T-helper 1 cell (primary cell): ENCODE results near the gene SNX8.

Experiments
- DNase-seq, 5 donors: peaks; one replicate each; pipeline ENCODE4 v3.0.0-alpha.2; 2012 to 2020

SNX8 gene

GRCh38 chr7:2242541-2243429 is 71.5 kb downstream of the SNX8 start:
- peak in 2 of 5 donors; percentile 13 to 32 for DNase-seq

GRCh38 chr7:2241580-2242540 is 72.4 kb downstream of the SNX8 start, which contains the start of the genes MRM2 and NUDT1:
Gene MRM2, minus strand, starts transcription at chr7:2242205. Its CDS starts 36 bp downstream, at chr7:2242169.
Gene NUDT1, plus strand, starts transcription at chr7:2242226. Its CDS starts 2,349 bp downstream, at chr7:2244575.
- DNase-seq, result peak; percentile 39 to 79 (median 45)

GRCh38 chr7:2239242-2239641 is 75.0 kb downstream of the SNX8 start:
- no peak for DNase-seq

GRCh38 chr7:2237109-2237602 is 77.1 kb downstream of the SNX8 start:
- DNase-seq, result no peak

GRCh38 chr7:2233926-2234325 is 80.3 kb downstream of the SNX8 start:
- no peak for DNase-seq

- peak; percentile 77 to 87 (median 85) for DNase-seq
Observed at GRCh38 chr7:2232766-2233520, 81.3 kb downstream of the SNX8 start, which contains the start of gene MAD1L1. Gene MAD1L1, minus strand, starts transcription at chr7:2232945. Its CDS starts 2,812 bp downstream, at chr7:2230133.

- DNase-seq, result peak in 3 of 5 donors; percentile 10 to 21 (median 13)
Observed at GRCh38 chr7:2231992-2232765, 82.1 kb downstream of the SNX8 start.

GRCh38 chr7:2230882-2231281 is 83.4 kb downstream of the SNX8 start:
- DNase-seq, result no peak

GRCh38 chr7:2230226-2230625 is 84.0 kb downstream of the SNX8 start:
- no peak for DNase-seq

GRCh38 chr7:2229467-2229866 is 84.8 kb downstream of the SNX8 start:
- DNase-seq, result no peak

GRCh38 chr7:2228921-2229320 is 85.3 kb downstream of the SNX8 start:
- DNase-seq, result no peak

GRCh38 chr7:2227699-2228098 is 86.5 kb downstream of the SNX8 start:
- no peak for DNase-seq

GRCh38 chr7:2225830-2226229 is 88.4 kb downstream of the SNX8 start:
- DNase-seq, result no peak

- no peak for DNase-seq
Observed at GRCh38 chr7:2225336-2225735, 88.9 kb downstream of the SNX8 start.

- no peak for DNase-seq
Observed at GRCh38 chr7:2224934-2225333, 89.3 kb downstream of the SNX8 start.

GRCh38 chr7:2224491-2224928 is 89.7 kb downstream of the SNX8 start:
- no peak for DNase-seq

GRCh38 chr7:2223321-2223720 is 90.9 kb downstream of the SNX8 start:
- no peak for DNase-seq

- DNase-seq, result no peak
Observed at GRCh38 chr7:2222516-2222915, 91.7 kb downstream of the SNX8 start.

GRCh38 chr7:2220954-2221353 is 93.3 kb downstream of the SNX8 start:
- DNase-seq, result no peak

GRCh38 chr7:2220506-2220905 is 93.7 kb downstream of the SNX8 start:
- DNase-seq, result no peak

GRCh38 chr7:2220030-2220429 is 94.2 kb downstream of the SNX8 start:
- DNase-seq, result no peak
